Gastroesophageal sphincter (tissue), 4 donors: ENCODE data around the gene UPP2. TPM values are rescaled to one million over a fixed set of nuclear protein-coding genes. Genes with fewer than 3 reads are reported as not detected.

Experiments used
- ATAC-seq: fragments of 150-250 bp; one replicate; pipeline ENCODE4 v1.9.1; 2016; ENCODE audit warnings: mild to moderate bottlenecking, moderate library complexity
- H3K27ac ChIP-seq, 4 donors: fragments of 200-600 bp; sonication (generic) in 3 of 4; 1 replicate in 3 of 4; 2 replicates in 1 of 4; pipeline ENCODE4 v1.5.1; 2016 to 2019
- H3K27me3 ChIP-seq: fragments of 200-600 bp; sonication (generic); one replicate; pipeline ENCODE4 v1.5.1; 2019
- H3K36me3 ChIP-seq, 2 donors: fragments of 200-600 bp; sonication (generic); one replicate each; pipeline ENCODE4 v1.5.1; 2019; ENCODE audit warnings: control low read depth in 1 of 2
- H3K4me1 ChIP-seq, 3 donors: fragments of 200-600 bp; sonication (generic); 1 replicate in 2 of 3; 2 replicates in 1 of 3; pipeline ENCODE4 v1.5.1; 2016 to 2019; ENCODE audit warnings: control low read depth in 2 of 3
- H3K4me3 ChIP-seq, 2 donors: fragments of 200-600 bp; sonication (generic); one replicate each; pipeline ENCODE4 v1.5.1; 2019; ENCODE audit warnings: mild to moderate bottlenecking in 1 of 2, moderate library complexity in 1 of 2
- H3K9me3 ChIP-seq, 3 donors: fragments of 200-600 bp; sonication (generic); one replicate each; pipeline ENCODE4 v1.5.1; 2017 to 2019; ENCODE audit warnings: control low read depth in 2 of 3
- CTCF ChIP-seq, 4 experiments: fragments of 200-600 bp in 2 of 4; fragments of 450-650 bp in 2 of 4; sonication (generic) in 1 of 4; IDR thresholded peaks; one replicate each; pipeline ENCODE4 v1.5.1; 2017 to 2019; ENCODE audit warnings: antibody characterized with exemption in 4 of 4, mild to moderate bottlenecking in 2 of 4, moderate library complexity in 2 of 4
- EP300 ChIP-seq: sonication (generic); formaldehyde crosslinking; IDR thresholded peaks from one replicate; pipeline ENCODE4 v1.6.1; 2017; ENCODE audit warnings: antibody characterized with exemption, mild to moderate bottlenecking
- POLR2A ChIP-seq, 2 donors: fragments of 450-650 bp; IDR thresholded peaks; one replicate each; pipeline ENCODE4 v1.6.1; 2017; ENCODE audit warnings: antibody characterized with exemption in 2 of 2, mild to moderate bottlenecking in 2 of 2, moderate library complexity in 1 of 2
- POLR2AphosphoS5 ChIP-seq: sonication (generic); formaldehyde crosslinking; IDR thresholded peaks from one replicate; pipeline ENCODE4 v1.6.1; 2017; ENCODE audit warnings: antibody characterized with exemption
- WGBS, 2 donors: methylation state at CpG; one replicate each; pipeline ENCODE4 v1.1.5; 2018; ENCODE audit warnings: low coverage in 1 of 2; 5-methylcytosine and 5-hydroxymethylcytosine counted together
- total RNA-seq, 4 donors: library from RNA; depleted of rRNA; stranded (reverse); fragments of >200 nt; gene quantifications; one replicate each; pipeline ENCODE4 v1.1.0, GENCODE V29; 2016

UPP2 gene
- total RNA-seq, 4 donors from 2014 or later: 0.35 TPM; not detected in 3

- TF ChIP-seq CTCF (IDR thresholded peaks at IDR 0.05): no peak
- no peak for TF ChIP-seq POLR2A (IDR thresholded peaks at IDR 0.05)
- no peak for TF ChIP-seq EP300
- no peak for TF ChIP-seq POLR2AphosphoS5
- 84 to 89% methylated on average over 1 of the region's 1 CpG for WGBS, 2 donors
- no peaks in the 10 kb centered on the region for H3K27me3 ChIP-seq
- no peak overlapping the region for H3K4me3 ChIP-seq
- H3K36me3 ChIP-seq: no peaks in the 10 kb centered on the region
- no peak overlapping the region for H3K27ac ChIP-seq
- no peaks in the 10 kb centered on the region for H3K4me1 ChIP-seq
- ATAC-seq: no peak
- H3K9me3 ChIP-seq: no peaks in the 10 kb centered on the region
Measured at GRCh38 chr2:158140201-158140600, 38.5 kb downstream of the UPP2 start.

- no peak for ATAC-seq
- WGBS, 2 donors: 83 to 94% methylated on average over 3 of the region's 3 CpGs
Measured at GRCh38 chr2:158142165-158142564, 40.5 kb downstream of the UPP2 start.

GRCh38 chr2:158142568-158143332, 41.1 kb downstream of the UPP2 start:
- Histone ChIP-seq H3K4me3 (no peak overlapping the region), H3K27me3 (no peaks in the 10 kb centered on the region), H3K9me3 (peaks cover 0 to 12% (median 0%) of the 10 kb centered on the region in 3 donors), H3K4me1 (no peaks in the 10 kb centered on the region), H3K27ac (no peak overlapping the region), H3K36me3 (no peaks in the 10 kb centered on the region)
- ATAC-seq: no peak
- WGBS, 2 donors: 63 to 75% methylated on average over 6 of the region's 6 CpGs
- TF ChIP-seq POLR2AphosphoS5 (no peak), EP300 (no peak), CTCF (IDR thresholded peaks at IDR 0.05) (no peak), POLR2A (IDR thresholded peaks at IDR 0.05) (no peak)

More at GRCh38 chr2:158142165-158142564, 40.5 kb downstream of the UPP2 start:
- Histone ChIP-seq H3K4me1 (no peaks in the 10 kb centered on the region), H3K4me3 (no peak overlapping the region), H3K27ac (no peak overlapping the region), H3K9me3 (peaks cover 0 to 12% (median 0%) of the 10 kb centered on the region in 3 donors), H3K27me3 (no peaks in the 10 kb centered on the region), H3K36me3 (no peaks in the 10 kb centered on the region)
- no peak for TF ChIP-seq CTCF (IDR thresholded peaks at IDR 0.05)
- TF ChIP-seq POLR2AphosphoS5: no peak
- no peak for TF ChIP-seq POLR2A (IDR thresholded peaks at IDR 0.05)
- TF ChIP-seq EP300: no peak

GRCh38 chr2:158143703-158144360, 42.2 kb downstream of the UPP2 start:
- no peaks in the 10 kb centered on the region for H3K4me1 ChIP-seq
- H3K4me3 ChIP-seq: no peak overlapping the region
- H3K36me3 ChIP-seq: no peaks in the 10 kb centered on the region
- TF ChIP-seq POLR2A (IDR thresholded peaks at IDR 0.05): no peak
- no peak for TF ChIP-seq POLR2AphosphoS5
- no peak for TF ChIP-seq EP300
- no peak for TF ChIP-seq CTCF (IDR thresholded peaks at IDR 0.05)
- no peaks in the 10 kb centered on the region for H3K27me3 ChIP-seq
- H3K27ac ChIP-seq: no peak overlapping the region
- H3K9me3 ChIP-seq: peaks cover 0 to 12% (median 0%) of the 10 kb centered on the region in 3 donors
- ATAC-seq: no peak
- 49 to 94% methylated on average over 2 to 3 of the region's 3 CpGs for WGBS, 2 donors
